ENCODE data around the gene SPTBN1.

GRCh38 chr2:54550547-54550946 is 94.4 kb downstream of the SPTBN1 start:
- TF ChIP-seq, protein P1, sequence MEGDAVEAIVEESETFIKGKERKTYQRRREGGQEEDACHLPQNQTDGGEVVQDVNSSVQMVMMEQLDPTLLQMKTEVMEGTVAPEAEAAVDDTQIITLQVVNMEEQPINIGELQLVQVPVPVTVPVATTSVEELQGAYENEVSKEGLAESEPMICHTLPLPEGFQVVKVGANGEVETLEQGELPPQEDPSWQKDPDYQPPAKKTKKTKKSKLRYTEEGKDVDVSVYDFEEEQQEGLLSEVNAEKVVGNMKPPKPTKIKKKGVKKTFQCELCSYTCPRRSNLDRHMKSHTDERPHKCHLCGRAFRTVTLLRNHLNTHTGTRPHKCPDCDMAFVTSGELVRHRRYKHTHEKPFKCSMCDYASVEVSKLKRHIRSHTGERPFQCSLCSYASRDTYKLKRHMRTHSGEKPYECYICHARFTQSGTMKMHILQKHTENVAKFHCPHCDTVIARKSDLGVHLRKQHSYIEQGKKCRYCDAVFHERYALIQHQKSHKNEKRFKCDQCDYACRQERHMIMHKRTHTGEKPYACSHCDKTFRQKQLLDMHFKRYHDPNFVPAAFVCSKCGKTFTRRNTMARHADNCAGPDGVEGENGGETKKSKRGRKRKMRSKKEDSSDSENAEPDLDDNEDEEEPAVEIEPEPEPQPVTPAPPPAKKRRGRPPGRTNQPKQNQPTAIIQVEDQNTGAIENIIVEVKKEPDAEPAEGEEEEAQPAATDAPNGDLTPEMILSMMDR (IDR thresholded peaks at IDR 0.05) = no peak
- no peak for TF ChIP-seq POLR2A (IDR thresholded peaks at IDR 0.05)
